Measurements from ENCODE around the gene RNF166.
A peak's percentile ranks its signal among the peaks of the same experiment; 100 is the strongest.
"Not testable (repeated sequence)": the region's sequence is repeated elsewhere in the genome, so short reads cannot be mapped to it uniquely, and the experiment has no call there.

The RNF166 gene

DNA sequence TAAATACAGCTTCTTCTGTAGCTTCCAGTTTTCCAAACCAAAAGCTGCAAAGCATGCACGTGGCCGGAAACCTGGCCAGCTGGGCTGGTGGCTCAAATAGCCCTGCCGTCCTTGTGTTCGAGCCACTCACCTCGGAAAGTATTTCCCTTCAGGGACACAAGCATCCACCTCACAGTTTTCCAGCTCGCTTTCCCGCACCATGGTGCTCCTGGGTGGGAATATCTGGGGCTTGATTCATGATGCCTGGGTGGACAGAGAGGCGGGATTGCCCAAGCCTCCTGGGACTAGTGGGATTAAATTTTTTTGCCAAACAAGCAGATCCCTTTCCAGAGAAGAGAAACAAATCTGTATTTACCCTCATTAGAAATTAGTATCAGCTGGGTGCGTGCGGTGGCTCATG, 36.2 kb downstream of the RNF166 start:
- no peak for DNase-seq

GRCh38 chr16:88669493-88669892, 36.7 kb downstream of the RNF166 start:
- not testable (repeated sequence) for DNase-seq

DNA sequence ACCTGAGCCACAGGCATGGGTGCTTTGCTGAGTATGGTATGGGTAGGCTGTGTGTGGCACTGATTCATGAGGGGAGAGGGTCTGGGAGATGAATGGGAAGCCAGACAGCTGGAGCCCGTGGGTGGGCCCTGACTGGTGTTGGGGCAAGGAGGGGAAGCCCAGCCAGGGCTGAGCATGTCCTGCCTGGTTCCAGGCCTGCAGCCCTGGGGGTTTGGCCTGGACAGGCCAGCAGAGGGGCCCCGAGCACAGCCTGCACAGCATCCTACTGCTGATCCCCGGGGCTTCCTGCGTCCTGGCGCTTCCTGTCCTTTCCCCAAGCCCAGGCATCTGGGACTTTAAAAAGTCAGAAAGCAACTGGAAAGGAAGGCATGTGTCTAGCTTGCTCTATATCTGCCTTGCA, 38.7 kb downstream of the RNF166 start:
- no peak for DNase-seq

GRCh38 chr16:88665570-88665969, 40.6 kb downstream of the RNF166 start:
- DNase-seq: no peak

GRCh38 chr16:88665148-88665547, 41.1 kb downstream of the RNF166 start:
- DNase-seq: no peak

- peak; percentile 97 for DNase-seq
These were observed 43.2 kb downstream of the RNF166 start, which contains the start of gene MVD for GRCh38 chr16:88662843-88663606. TSS of gene MVD (minus strand) at chr16:88663091. CDS start at chr16:88663080, 11 bp downstream.

- no peak for DNase-seq
These were observed 43.9 kb downstream of the RNF166 start for GRCh38 chr16:88662222-88662842.

- DNase-seq: no peak
These were observed 44.7 kb downstream of the RNF166 start for GRCh38 chr16:88661468-88661867.

GRCh38 chr16:88659160-88659559, 47.0 kb downstream of the RNF166 start:
- no peak for DNase-seq

GRCh38 chr16:88658714-88659113, 47.5 kb downstream of the RNF166 start:
- DNase-seq: no peak

DNA sequence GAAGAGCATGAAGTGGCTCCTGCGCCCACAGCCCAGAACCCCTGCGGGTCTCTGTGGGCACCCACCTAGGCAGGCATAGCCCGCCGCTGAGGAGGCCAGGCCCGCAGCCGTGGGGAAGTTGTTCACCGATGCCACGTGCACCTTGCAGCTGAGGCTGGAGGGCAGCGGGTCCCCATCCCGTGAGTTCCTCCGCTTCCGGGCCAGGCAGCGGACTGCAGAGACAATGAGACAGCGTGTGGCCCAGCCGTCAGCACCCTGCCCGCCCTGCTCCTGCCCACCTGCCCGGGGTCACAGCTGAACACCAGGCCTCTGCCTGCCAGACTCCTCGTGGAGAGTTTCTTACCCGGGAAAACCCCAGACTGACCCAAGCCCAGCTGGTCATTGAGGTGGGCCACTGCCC, 48.8 kb downstream of the RNF166 start:
- DNase-seq: no peak

GRCh38 chr16:88656291-88656980, 49.8 kb downstream of the RNF166 start:
- DNase-seq: no peak

- no peak for DNase-seq
These were observed 50.4 kb downstream of the RNF166 start for GRCh38 chr16:88655733-88656281.

DNA sequence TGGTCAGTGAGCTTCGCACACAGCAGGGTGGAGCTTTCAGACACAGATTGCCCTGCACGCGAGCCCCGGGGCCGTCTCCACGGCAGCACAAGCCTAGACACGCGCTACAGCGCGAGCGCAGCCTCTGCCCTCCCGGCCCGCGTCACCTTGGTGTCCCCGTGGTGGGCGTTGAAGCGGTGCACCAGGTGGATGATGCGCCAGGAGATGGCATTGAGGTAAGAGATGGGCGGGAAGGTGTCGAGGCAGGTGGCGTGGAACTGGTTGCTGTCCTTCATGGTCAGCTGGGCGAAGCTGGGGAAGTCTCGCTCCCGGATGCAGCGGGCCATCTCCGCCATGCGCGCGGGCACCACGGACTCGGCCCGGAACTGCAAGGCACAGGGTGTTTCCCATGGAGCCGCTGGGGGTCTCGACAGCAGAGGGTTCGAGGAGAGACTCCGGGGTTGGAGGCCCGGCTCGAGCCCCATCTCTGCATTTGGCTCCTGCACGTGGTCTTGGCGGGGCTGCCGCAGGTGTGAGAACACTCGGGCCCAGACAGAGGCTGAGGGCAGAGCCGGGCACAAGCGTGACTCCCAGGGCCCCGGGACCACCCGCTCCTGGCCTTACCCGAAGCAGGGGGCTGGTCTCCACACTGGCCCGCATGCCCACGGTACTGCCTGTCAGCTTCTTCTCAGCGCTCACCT, 51.0 kb downstream of the RNF166 start:
- DNase-seq: no peak

DNA sequence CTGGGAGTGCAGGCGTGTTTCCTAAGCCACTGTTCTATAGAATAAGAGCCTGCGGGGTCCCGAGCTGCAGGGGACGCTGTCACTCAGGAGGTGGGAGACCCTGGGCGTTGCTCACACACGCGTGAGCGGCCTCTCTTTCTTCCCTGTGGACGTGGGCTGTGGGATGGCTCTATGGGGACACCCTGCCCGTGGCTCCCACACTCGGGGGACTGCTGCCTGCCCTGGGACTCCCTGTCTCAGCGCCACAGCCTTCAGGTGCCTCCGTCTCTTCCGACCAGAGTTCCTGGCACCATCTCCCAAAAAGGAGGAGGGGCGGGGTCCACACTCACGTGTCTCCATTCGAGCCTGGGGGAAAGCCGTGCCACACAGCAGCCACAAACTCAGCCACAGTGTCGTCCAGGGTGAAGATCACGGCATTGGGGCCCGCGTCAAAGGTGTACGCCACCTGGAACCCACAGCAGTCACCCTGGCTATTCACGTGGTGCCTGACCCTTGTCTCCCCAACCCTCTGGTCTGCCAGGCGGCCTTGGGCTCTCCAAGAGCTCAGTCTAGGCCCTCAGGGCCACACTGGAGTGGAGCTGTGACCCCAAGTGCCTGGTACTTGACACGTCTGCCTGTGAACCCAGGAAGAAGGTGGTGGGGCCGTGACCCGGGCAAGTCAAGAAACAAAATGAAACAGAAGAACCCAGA, 51.7 kb downstream of the RNF166 start:
- no peak for DNase-seq

DNA sequence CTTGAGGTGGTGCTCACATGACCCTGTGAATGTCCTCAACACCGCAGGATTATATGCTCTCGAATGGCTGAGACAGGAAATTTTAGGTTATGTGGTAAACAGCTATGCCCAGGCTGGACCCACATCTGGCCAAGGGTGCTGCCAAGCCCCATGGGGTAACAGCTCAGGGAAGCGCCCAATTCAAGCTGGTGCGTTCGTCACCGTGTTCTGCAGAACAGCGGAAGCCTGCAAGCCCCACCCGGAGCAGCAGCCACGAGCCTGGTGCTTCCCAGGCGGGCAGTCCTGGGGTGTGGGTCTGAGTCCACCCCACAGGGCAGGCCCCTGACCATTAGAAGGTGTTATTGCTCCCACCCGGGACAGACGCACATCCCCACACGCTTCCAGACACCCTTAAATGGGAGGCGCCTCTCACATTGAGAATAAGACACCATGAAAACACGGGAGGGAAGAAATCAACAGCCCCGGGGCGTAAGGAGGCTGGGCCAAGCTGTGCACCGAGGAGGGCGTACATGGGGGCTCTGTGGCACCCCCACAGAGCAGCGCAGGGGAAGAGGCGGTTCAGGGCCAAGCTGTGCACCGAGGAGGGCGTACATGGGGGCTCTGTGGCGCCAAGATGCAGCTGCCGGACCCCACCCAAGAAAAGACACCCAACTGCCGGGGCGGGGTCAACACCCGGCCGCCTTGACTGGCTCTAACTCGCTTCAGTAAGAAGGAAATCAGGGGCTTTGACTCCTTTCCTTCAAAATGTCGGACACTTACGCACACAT, 52.4 kb downstream of the RNF166 start:
- DNase-seq: no peak

DNA sequence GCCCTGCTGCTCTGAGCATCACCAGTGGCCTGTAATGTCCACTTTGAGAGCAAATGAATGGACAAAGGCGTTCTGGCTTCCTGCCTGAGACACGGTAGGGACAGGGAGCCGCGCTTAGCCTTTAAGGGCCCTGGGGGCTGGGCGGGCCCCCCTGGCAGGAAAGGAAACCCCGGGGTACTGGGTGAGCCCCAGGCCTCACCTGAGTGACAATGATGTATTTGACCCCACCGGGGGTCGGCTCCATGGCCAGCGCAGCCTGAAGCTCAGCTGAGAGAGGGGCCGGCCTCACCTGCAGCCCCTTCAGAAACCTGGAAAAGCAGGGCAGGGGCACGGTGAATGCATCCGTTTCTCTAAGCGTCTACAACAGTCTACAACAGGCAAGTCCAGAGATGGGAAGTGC, 53.1 kb downstream of the RNF166 start:
- DNase-seq: no peak

GRCh38 chr16:88652762-88653063, 53.5 kb downstream of the RNF166 start:
- DNase-seq: no peak

- no peak for DNase-seq
These were observed 54.0 kb downstream of the RNF166 start for GRCh38 chr16:88651989-88652761.

DNA sequence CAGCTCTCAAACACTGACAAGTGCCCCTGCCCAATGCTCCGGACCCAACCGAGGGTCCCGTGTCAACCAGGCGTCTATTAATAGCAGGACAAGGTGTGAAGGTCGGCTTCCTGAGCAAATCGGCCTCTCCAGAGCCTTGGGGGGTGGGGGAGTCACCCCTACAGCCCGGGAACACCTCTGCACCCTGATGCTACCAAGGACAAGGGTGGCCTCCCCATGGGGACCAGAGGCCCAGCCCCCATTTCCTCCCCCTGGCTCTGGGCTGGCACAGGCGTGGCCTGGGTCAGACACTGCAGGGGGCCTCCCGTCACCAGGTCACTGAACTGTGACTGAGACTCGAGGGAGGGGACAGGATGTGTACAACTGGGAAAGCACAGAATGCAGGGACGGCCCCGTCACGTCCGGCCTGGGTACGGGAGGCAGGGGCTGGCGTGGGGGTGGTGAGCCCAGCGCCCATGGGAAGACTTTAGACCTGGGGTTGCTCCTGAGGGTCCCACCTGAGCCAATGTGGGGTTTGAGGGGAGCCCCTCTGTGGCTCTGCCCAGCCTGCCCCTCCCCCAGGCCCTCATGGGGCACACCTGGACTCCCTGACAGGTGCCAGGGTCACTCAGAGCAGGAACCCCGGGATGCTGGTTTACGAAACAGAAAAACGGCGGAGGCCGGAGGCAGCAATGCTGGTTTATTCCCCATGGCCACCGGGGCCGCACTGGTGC, 54.8 kb downstream of the RNF166 start:
- no peak for DNase-seq

Data from fibroblast of skin of right quadriceps (primary cell).